Activated naive CD8-positive, alpha-beta T cell treated with anti-CD3 and anti-CD28 coated beads, Interleukin-2, amount 50 U/mL, for 24 hours (primary cell): ENCODE data around the gene CISD2.
"Not testable (repeated sequence)": the region's sequence is repeated elsewhere in the genome, so short reads cannot be mapped to it uniquely, and the experiment has no call there.

Experiments used
- ATAC-seq: fragments of 150-1000 bp; cut with Tn5 transposase; one replicate; pipeline ENCODE4 v1.10.0; 2021
- DNase-seq: peaks from one replicate; pipeline ENCODE4 v3.0.0; 2021
- H3K27ac Mint-ChIP-seq: one replicate; pipeline ENCODE4 v1.8.0; 2021; ENCODE audit warnings: mild to moderate bottlenecking, mixed read lengths
- H3K27me3 Mint-ChIP-seq: one replicate; pipeline ENCODE4 v1.8.0; 2021; ENCODE audit warnings: mixed read lengths
- H3K36me3 Mint-ChIP-seq: one replicate; pipeline ENCODE4 v1.8.0; 2021; ENCODE audit warnings: low read depth, mixed read lengths
- H3K4me1 Mint-ChIP-seq: one replicate; pipeline ENCODE4 v1.8.0; 2021; ENCODE audit warnings: mixed read lengths
- H3K4me3 Mint-ChIP-seq: one replicate; pipeline ENCODE4 v1.8.0; 2021; ENCODE audit warnings: mild to moderate bottlenecking, moderate library complexity, mixed read lengths
- H3K9me3 Mint-ChIP-seq: one replicate; pipeline ENCODE4 v1.8.0; 2021; ENCODE audit warnings: mixed read lengths

Gene CISD2

DNA sequence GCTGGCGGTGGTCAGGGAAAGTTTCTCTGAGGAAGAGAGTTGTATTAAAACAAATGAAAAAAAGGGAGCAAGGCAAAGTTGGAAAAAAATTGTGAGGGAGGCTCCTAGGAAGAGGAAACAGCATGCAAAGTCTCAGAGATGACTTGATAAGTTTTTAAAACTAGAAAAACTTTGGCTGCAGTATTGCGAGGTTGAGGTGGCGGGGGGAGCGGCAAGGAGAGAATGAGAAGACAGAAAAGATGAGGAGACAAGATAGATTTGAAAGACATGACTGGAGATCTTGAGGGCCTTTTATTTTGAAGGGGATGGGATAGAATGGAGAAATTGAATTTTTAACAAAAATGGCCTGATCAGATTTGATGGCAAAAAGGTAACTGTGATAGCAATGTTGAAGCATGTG lies 36.7 kb upstream of the CISD2 start:
- no peaks in the 10 kb centered on the region for H3K36me3 Mint-ChIP-seq
- no peak for ATAC-seq
- H3K4me1 Mint-ChIP-seq: peaks cover 19% of the 10 kb centered on the region
- H3K4me3 Mint-ChIP-seq: no peak overlapping the region
- no peak overlapping the region for H3K27ac Mint-ChIP-seq
- no peak for DNase-seq
- no peaks in the 10 kb centered on the region for H3K27me3 Mint-ChIP-seq
- H3K9me3 Mint-ChIP-seq: no peaks in the 10 kb centered on the region

DNA sequence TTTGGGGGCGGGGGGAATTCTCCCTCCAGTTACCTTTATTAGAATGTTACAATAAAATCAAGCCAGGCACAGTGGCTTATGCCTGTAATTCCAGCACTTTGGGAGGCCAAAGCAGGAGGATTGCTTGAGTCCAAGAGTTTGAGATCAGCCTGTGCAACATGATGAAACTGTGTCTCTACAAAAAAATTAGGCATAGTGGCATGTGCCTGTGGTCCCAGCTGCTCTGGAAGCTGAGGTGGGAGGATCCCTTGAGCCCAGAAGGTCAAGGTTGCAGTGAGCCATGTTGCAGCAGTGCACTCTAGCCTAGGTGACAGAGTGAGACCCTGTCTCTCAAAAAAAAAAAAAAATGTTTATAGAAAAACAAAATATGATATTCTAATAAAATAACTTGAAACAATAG lies 36.1 kb upstream of the CISD2 start:
- Mint-ChIP-seq H3K4me1 (peaks cover 18% of the 10 kb centered on the region), H3K27me3 (no peaks in the 10 kb centered on the region), H3K4me3 (no peak overlapping the region), H3K27ac (no peak overlapping the region), H3K9me3 (no peaks in the 10 kb centered on the region), H3K36me3 (no peaks in the 10 kb centered on the region)
- ATAC-seq: no peak
- no peak for DNase-seq

DNA sequence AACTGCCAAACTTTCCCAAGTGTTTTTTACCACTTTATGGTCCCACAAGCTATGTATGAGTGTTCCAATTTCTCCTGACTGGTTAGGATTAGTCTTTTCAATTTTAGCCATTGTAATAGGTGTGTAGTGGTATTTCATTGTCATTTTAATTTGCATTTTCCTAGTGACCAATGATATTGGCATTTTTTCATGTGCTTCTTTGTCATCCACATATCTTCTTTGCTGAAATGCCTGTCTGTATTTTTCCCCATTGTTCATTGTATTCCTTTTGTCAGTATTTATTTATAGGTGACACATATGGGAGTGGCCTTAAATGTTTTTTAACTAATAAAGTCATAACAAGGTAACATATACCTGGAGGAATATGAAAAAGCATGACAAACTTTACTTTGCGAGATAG lies 32.2 kb upstream of the CISD2 start:
- no peaks in the 10 kb centered on the region for H3K9me3 Mint-ChIP-seq
- ATAC-seq (no peak), DNase-seq (no peak)
- no peak overlapping the region for H3K4me3 Mint-ChIP-seq
- H3K27me3 Mint-ChIP-seq: no peaks in the 10 kb centered on the region
- peaks cover 9% of the 10 kb centered on the region for H3K4me1 Mint-ChIP-seq
- H3K27ac Mint-ChIP-seq: no peak overlapping the region
- H3K36me3 Mint-ChIP-seq: peaks cover 6% of the 10 kb centered on the region

DNA sequence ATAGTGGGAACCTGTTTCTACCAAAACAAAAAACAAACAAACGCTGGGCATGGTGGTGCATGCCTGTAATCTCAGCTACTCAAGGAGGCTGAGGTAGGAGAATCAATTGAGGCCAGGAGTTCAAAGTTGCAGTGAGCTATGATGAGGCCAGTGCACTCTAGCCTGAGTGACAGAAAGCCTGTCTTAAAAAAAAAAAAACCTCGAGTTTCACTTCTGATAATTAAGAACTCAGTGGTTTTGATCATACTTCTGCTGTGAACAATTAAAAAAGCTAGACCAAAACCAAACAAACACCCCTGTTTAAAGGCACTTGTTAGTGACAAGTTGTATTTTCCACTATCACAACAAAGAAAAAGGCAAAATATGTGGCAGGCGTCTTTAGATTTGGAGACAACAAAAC lies 26.4 kb upstream of the CISD2 start:
- ATAC-seq: no peak
- Mint-ChIP-seq H3K9me3 (no peaks in the 10 kb centered on the region), H3K27ac (no peak overlapping the region), H3K27me3 (no peaks in the 10 kb centered on the region), H3K4me1 (peaks cover 8% of the 10 kb centered on the region), H3K36me3 (peaks cover 6% of the 10 kb centered on the region), H3K4me3 (no peak overlapping the region)
- DNase-seq: no peak

DNA sequence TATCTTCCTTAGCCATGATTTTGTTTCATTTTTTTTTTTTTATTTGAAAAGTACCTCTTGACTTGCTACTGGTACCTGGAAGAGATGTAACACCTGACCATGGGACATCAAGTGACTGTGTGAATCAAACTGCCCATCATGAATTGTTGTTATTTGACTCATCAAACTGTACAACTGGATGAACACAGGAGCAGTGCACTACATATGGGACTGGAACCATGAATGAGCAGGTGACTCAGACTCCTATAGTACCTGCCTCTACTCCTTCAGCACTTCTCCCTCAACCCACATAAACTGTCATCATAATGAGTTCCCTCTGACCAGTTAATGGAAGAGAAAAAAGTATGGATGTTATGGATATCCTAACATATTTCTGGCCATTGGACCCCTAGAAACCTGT lies 25.5 kb upstream of the CISD2 start:
- no peak overlapping the region for H3K4me3 Mint-ChIP-seq
- no peaks in the 10 kb centered on the region for H3K9me3 Mint-ChIP-seq
- ATAC-seq (peak; percentile 49), DNase-seq (no peak)
- H3K27ac Mint-ChIP-seq: no peak overlapping the region
- peaks cover 4% of the 10 kb centered on the region for H3K36me3 Mint-ChIP-seq
- H3K4me1 Mint-ChIP-seq: peaks cover 6% of the 10 kb centered on the region
- no peaks in the 10 kb centered on the region for H3K27me3 Mint-ChIP-seq

DNA sequence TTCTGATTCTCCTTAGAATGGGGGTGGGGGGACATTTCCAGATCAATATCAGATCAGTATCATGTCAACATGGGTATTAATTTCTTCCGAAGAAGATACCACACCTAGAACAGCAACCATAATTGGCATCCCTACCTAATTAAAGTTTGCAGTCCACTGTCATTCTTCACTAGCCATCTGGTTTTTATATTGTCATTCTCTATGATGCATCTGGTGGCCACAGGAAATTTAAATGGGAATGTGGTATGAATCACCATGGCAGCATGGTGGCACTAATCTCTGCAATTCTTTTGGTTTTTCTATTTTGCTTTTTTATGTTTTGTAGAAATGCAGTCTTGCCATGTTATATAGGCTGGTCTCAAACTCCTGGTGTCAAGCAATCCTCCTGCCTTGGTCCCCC lies 24.9 kb upstream of the CISD2 start:
- Mint-ChIP-seq H3K36me3 (peaks cover 3% of the 10 kb centered on the region), H3K9me3 (no peaks in the 10 kb centered on the region), H3K4me1 (peaks cover 4% of the 10 kb centered on the region), H3K4me3 (no peak overlapping the region), H3K27ac (no peak overlapping the region), H3K27me3 (no peaks in the 10 kb centered on the region)
- DNase-seq (no peak), ATAC-seq (no peak)

DNA sequence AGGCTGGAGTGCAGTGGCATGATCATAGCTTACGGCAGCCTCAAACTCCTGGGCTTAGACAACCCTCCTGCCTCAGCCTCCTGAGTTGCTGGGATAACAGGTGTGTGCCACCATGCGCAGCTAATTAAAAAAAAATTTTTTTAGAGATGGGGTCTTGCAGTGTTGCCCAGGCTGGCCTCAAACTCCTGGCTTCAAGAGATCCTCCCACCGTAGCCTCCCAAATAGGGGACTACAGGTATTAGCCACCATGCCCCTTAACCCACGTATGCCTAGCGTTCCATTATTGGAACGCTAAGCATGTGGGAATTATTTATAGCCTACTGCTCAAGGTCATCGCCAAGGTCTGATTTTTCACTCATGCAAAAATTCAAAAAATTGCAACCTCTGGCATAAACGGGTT lies 21.1 kb upstream of the CISD2 start:
- ATAC-seq (no peak), DNase-seq (no peak)
- peaks cover 3% of the 10 kb centered on the region for H3K36me3 Mint-ChIP-seq
- peaks cover 6% of the 10 kb centered on the region for H3K4me1 Mint-ChIP-seq
- H3K27me3 Mint-ChIP-seq: no peaks in the 10 kb centered on the region
- H3K9me3 Mint-ChIP-seq: peaks cover 5% of the 10 kb centered on the region
- no peak overlapping the region for H3K4me3 Mint-ChIP-seq
- no peak overlapping the region for H3K27ac Mint-ChIP-seq

DNA sequence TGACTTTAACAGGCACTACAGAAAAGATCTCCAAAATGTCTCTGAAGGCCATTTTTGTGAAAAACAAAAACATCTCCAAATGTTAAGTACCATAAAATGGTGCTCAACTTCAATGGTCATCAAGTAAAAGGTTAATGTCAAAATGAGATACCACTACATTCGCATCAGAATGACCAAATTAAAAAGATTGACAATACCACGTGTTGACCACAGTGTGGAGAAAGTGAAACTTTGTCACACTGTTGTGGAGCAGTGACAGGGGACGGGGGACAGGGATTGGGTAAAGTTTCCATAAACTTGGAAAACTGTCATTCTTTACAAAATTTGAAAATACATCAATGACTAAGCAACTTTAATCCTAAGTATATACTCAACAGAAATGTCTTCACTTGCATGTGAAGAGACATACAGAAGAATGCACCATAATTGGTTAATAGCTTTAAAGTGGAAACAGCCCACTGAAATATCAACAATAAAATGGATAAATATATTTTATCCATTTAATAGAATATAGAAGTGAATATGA lies 19.1 kb upstream of the CISD2 start:
- H3K36me3 Mint-ChIP-seq: peaks cover 3% of the 10 kb centered on the region
- no peak overlapping the region for H3K4me3 Mint-ChIP-seq
- H3K27ac Mint-ChIP-seq: peak overlapping the region; percentile 74
- DNase-seq: no peak
- peaks cover 6% of the 10 kb centered on the region for H3K4me1 Mint-ChIP-seq
- H3K9me3 Mint-ChIP-seq: peaks cover 5% of the 10 kb centered on the region
- ATAC-seq: peak; percentile 33
- no peaks in the 10 kb centered on the region for H3K27me3 Mint-ChIP-seq

DNA sequence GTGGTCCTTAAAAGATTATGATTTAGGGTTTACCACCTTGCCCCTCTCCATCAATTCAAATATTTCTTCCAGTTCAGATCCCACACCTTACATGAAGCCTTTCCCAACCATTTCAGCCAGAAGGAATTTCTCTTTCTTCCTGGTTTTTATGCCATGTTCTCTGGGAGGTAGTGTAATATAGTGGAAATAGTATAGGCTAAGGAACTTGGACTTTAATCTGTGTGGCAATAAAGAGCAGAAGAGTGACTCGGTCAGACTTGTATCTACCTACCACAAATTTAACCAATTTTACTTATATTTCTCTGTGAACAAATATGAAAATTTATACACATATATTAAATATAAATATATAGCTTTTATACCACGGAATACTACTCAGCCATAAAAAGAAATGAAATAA lies 18.4 kb upstream of the CISD2 start:
- Mint-ChIP-seq H3K27me3 (no peaks in the 10 kb centered on the region), H3K9me3 (peaks cover 5% of the 10 kb centered on the region), H3K4me3 (no peak overlapping the region), H3K27ac (no peak overlapping the region), H3K4me1 (peaks cover 6% of the 10 kb centered on the region), H3K36me3 (peaks cover 3% of the 10 kb centered on the region)
- no peak for ATAC-seq
- DNase-seq: no peak

DNA sequence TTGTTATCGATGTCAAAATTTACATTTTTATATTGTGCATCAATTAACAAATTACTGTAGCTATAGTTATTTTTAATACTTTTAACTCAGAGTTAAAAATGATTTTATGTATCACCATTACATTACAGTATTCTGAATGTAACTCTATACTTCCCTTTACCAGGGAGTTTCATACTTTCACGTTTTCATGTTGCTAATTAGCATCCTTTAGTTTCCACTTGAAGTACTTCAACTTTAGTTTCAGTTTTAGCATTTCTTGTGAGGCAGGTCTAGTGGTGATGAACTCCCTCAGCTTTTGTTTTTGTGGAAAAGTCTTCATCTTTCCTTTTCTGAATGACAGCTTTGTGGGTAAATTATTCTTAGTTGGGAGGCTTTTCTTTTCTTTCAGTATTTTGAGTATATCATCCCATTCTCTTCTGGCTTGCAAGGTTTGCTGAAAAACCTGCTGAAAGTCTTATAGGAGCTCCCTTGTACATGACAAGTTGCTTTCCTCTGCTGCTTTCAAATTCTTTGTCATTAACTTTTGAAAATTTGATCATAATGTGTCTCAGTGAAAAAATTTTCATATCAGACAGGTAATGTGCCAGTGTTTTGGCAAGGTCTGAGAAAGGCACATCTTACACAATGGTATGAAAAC lies 9.8 kb upstream of the CISD2 start:
- no peak overlapping the region for H3K27ac Mint-ChIP-seq
- no peak overlapping the region for H3K4me3 Mint-ChIP-seq
- no peaks in the 10 kb centered on the region for H3K27me3 Mint-ChIP-seq
- ATAC-seq (no peak), DNase-seq (no peak)
- peaks cover 5% of the 10 kb centered on the region for H3K4me1 Mint-ChIP-seq
- H3K36me3 Mint-ChIP-seq: peaks cover 35% of the 10 kb centered on the region
- peaks cover 18% of the 10 kb centered on the region for H3K9me3 Mint-ChIP-seq

DNA sequence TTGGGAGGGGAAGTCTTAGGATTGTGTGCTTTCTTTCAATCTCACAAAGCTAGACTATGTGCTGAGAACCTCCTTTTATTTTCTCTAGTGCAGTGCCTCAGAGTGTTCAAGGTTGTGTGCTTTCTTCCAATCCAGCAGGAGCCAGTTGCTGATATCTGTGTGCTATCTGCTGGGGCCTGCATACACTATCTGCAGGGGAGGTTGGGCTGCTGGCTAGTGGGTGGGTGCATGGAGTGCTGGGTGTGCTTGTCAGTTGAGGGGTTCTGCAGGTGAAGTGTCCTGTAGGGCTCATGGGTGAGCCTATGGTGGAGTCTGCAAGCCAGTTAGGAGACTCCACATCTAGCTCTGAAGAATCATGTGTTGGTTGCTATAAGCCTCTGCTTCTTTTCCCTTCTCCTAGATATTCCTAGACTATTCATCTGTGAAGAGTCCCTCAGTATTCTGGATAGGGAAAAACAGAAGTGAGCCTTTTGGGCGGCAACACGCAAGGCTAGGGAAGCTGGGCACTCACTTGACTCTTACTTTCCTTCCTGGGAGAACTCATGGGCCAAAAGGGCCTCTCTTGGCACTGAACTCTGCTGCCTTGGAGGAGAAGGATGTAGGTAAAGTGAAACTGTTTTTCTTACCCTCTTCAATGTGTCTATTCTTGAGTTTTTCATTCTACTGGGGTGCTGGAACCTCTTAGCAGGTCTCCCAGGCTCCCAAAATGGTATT lies 8.0 kb upstream of the CISD2 start:
- H3K27me3 Mint-ChIP-seq: no peaks in the 10 kb centered on the region
- H3K4me3 Mint-ChIP-seq: no peak overlapping the region
- peaks cover 19% of the 10 kb centered on the region for H3K4me1 Mint-ChIP-seq
- peaks cover 43% of the 10 kb centered on the region for H3K36me3 Mint-ChIP-seq
- H3K9me3 Mint-ChIP-seq: peaks cover 18% of the 10 kb centered on the region
- DNase-seq (no peak), ATAC-seq (no peak)
- no peak overlapping the region for H3K27ac Mint-ChIP-seq

DNA sequence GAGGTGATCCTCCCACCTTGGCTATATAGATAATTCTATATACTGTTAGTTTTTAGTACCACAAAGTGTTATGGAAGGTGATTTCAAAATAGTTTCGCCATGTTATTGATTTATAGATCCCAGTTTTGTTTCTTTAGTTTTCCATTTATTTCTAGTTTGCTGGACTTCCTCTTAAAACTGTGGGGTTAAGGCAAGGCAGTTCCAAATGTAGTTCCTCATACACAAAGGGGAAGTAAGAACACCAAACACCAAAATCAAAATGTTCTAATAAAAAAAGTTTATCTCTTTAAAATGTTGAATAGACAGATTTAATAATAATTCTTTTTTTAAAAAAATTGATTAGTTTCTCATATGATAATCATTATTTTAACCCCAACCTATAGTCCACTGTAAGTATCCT lies 6.8 kb upstream of the CISD2 start:
- ATAC-seq (no peak), DNase-seq (no peak)
- H3K4me1 Mint-ChIP-seq: peaks cover 31% of the 10 kb centered on the region
- no peak overlapping the region for H3K4me3 Mint-ChIP-seq
- peaks cover 50% of the 10 kb centered on the region for H3K36me3 Mint-ChIP-seq
- peaks cover 18% of the 10 kb centered on the region for H3K9me3 Mint-ChIP-seq
- no peaks in the 10 kb centered on the region for H3K27me3 Mint-ChIP-seq
- H3K27ac Mint-ChIP-seq: no peak overlapping the region

DNA sequence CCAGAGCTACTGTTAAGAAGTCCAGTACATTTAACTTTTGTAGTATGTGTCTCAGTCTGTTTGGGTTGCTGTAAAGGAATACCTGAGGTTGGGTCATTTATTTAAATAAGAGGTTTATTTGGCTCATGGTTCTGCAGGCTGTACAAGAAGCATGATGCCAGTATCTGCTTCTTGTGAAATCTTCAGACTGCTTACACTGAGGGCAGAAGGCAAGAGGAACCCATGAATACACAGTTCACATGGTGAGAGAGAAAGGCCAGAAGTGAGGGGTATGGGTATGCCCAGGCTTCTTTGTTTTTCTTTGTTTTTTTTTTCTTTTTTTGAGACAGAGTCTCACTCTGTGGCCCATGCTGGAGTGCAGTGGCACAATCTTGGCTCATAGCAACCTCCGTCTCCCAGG lies 6.0 kb upstream of the CISD2 start:
- H3K4me1 Mint-ChIP-seq: peaks cover 39% of the 10 kb centered on the region
- H3K27me3 Mint-ChIP-seq: no peaks in the 10 kb centered on the region
- no peak overlapping the region for H3K27ac Mint-ChIP-seq
- ATAC-seq (no peak), DNase-seq (no peak)
- no peak overlapping the region for H3K4me3 Mint-ChIP-seq
- peaks cover 18% of the 10 kb centered on the region for H3K9me3 Mint-ChIP-seq
- peaks cover 50% of the 10 kb centered on the region for H3K36me3 Mint-ChIP-seq

DNA sequence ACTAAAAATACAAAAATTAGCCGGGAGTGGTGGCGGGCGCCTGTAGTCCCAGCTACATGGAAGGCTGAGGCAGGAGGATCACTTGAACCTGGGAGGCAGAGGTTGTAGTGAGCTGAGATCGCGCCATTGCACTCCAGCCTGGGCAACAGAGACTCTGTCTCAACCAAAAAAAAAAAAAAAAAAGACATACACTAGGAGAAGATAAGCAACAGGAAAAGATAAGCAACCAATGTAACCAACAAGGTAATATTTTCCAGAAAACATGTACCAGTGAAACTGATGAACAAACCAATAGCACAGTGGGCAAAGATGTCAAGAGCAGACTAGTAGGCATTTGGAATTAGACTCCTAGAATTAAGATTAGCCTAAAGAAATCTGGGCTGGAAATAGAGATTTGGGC lies 3.5 kb upstream of the CISD2 start:
- H3K27me3 Mint-ChIP-seq, ATAC-seq, DNase-seq, H3K9me3 Mint-ChIP-seq: not testable (repeated sequence)
- peak overlapping the region; percentile 38 for H3K4me3 Mint-ChIP-seq
- H3K4me1 Mint-ChIP-seq: peaks cover 41% of the 10 kb centered on the region
- H3K36me3 Mint-ChIP-seq: peaks cover 34% of the 10 kb centered on the region
- H3K27ac Mint-ChIP-seq: peak overlapping the region; percentile 57

DNA sequence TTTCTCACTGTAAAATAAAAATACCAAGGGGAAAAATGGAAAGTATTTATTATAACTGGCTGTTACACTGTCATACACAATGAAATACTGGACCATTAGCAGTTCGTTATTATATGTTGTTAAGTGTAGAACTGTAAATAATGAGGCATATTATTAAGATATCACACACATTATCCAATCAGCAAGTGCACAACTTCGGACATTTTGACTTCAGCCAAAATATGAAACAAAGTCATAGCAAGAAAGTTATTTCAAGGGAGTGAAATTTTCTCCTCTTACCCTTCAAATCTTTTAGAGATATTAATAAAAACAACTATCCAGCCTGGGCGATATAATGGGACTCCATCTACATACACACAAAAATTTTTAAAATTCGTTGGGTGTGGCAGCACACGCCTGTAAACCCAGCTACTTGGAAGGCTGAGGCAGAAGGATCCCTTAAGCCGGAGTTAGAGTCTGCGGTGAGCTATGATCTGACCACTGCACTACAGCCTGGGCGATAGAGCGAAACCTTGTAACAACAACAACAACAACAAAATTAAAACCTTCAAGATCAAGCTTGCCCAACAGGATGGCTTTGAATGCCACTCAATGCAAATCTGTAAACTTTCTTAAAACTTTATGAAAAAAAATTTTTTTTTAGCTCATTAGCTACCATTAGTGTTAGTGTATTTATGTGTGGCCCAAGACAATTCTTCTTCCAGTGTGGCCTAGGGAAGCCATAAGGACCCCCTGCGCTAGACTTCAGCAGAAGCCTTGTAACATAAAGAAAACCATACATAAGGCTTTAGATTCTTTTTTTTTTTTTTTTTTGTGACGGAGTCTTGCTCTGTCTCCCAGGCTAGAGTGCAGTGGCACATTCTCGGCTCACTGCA lies 1.3 kb upstream of the CISD2 start:
- Mint-ChIP-seq H3K4me1 (peaks cover 57% of the 10 kb centered on the region), H3K27ac (peak overlapping the region; percentile 97), H3K9me3 (no peaks in the 10 kb centered on the region), H3K27me3 (no peaks in the 10 kb centered on the region), H3K4me3 (peak overlapping the region; percentile 94), H3K36me3 (peaks cover 28% of the 10 kb centered on the region)
- no peak for ATAC-seq
- DNase-seq: no peak
